Measurements from ENCODE around the gene STK38.

The STK38 gene

DNA sequence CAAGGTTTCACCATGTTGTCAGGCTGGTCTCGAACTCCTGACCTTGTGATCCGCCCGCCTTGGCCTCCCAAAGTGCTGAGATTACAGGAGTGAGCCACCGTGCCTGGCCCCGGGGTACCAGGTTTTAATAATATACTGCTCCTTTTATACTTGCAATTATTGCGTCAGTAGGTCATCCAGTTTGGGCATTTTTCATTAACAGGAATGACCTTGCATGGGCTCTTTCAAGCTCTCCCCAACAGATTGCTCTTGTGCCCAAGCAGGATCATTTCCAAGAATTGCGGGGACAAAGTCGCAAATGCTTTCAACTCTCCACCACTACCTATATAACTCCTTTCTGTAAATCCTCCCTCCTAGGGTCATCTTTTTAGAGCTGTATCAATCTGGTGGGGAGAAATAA is 23.8 kb downstream of the STK38 start:
- no peak for DNase-seq (ENCODE audit: low read depth in 2 of 2)

DNA sequence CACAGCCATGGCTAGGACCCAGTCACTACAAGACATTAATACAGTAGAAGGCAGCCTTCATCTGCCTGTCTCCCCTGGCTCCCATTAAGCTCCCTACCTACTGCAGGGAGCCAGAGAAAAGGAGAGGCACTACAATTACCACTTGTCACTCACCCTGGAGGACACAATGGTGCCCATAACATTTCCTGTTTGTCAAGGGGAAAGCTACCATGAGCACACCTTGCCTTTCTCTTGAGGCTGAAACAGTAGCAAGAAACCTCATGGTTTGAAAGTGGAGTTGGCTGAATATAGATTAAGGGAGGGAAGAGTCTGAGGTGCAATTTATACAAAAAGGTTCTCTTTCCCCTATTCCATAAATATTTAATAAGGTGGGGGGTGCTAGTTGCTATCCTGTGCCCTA is 27.9 kb downstream of the STK38 start:
- no peak for DNase-seq (ENCODE audit: low read depth in 2 of 2)

DNA sequence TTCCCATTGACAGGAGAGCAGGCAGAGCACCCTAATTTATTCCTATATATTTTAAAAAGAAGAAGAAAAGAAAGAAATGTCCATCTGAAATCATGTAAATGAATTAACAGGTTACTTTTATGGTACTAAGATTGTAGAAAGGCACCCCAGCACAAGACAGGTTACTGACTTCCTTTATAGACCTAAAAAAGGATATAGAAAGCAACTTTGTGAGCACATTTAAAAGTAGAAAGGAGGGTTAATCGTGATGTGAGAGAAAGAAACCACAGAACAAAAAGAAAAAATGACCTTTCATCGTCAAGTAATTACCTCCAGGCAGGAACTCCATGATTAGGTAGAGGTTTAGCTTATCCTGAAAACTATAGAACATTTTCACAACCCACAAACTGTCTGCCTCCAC is 29.9 kb downstream of the STK38 start:
- no peak for DNase-seq (ENCODE audit: low read depth in 2 of 2)

DNA sequence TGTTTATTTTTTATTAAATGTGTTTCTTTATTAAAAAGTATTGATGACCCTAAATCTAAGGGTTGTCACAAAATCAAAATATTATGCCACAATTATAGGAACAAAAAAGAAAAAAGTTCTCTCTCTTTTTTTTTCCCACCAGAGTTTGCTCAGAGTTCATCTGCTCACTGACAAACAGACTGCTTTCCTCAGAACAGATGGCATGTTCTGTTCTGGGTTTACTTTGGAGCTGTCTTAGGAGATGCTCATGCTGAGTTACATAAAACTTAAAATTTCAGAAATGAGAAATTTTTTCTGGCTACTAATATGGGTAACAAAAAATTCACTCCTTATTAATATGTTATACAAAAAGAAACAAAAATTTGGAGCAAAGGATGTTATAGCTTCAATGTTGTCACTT is 30.3 kb downstream of the STK38 start:
- DNase-seq (ENCODE audit: low read depth in 2 of 2) = no peak

DNA sequence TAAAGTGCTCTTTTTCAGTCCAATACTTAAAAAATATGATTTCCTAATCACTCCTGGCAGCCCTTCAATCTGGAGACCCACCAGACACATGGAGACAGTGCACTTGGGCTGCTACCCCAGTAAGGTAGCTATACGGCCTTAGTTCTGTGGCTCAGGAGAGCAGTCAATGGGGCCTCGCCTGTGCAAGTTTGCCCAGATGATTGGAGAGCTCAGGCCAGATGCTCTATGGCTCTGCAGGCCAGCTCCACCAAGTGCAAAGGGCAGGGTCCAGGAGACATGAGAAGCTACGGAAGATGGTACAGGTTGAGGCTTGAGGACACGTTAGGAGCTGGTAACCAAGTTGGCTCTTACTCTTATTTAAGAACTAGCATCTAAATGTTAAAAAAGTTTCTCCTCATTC is 30.7 kb downstream of the STK38 start:
- DNase-seq (ENCODE audit: low read depth in 2 of 2) = no peak

DNA sequence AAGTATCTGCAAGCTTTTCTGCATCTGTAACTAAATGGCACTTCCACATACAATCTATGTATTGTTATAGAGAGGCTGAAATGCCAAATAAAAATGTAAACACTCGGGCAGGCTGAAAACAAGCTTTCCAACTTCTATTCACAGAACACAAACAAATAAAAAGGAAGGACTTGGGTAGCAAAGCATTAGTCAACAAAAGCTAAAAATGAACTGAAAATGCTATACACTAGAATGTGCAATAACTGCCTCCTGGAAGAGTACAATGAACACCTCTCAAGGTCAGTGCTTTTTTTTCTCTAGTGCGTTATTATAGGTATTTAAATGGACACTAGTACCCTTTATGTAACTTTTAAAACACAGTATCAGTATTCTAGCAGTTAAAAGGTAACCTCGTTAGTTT is 31.4 kb downstream of the STK38 start:
- no peak for DNase-seq (ENCODE audit: low read depth in 2 of 2)

DNA sequence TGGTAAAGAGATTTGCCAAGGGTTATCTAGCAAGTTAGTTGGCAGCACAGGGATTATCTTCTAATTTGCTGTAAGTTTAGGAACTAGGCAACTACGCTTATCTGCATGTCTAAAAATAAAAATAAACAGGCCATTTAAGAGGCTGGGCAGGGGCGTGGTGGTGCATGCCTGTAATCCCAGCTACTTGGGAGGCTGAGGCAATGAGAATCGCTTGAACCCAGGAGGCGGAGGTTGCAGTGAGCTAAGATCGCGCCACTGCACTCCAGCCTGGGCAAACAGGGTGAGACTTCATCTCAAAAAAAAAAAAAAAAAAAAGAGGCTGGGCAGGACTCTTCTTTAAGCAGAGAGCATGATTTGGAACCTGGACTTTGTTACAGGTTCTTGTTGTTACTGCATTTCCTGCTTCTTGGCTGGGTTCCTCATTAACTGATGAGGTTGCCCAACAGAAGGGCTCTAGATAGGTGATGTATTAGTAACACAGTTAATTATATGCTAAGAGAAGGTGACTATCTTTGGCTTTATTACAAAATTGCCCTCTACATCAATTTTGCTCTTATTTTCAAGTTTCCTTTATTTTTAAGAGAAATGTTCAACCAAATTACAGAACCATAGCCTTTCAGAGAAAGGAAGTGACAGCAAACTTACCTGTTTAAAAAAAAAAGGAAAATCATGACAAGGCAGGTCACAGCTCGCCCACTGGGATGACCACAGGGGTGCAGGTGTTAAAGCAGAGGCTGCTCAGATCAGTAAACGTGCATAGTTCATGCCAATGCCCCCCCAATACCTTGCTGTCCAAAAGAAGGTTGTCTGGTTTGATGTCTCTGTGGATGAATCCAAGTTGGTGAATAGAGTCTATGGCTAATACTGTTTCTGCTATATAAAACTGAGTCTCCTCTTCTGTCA is 32.5 kb downstream of the STK38 start:
- DNase-seq (ENCODE audit: low read depth in 2 of 2) = no peak

DNA sequence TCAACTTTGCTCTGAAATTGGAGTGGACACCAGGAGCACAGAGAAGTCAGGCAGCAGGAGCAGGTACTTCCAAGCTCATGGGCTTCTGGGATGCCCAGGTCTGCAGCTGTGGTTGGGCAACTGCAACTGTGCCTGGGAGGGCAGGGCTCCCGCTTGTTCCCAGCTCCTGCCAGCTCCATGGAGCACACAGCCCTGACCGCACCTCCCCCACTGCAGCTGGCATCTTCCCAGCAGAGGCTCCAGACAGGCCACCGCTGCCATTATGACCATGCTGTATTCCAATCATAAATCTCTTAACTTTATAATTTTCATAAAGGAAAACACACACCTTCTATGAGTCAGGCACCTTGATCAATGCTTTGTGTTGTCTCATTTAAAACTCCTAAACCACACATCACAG is 36.9 kb downstream of the STK38 start:
- DNase-seq (ENCODE audit: low read depth in 2 of 2) = no peak

DNA sequence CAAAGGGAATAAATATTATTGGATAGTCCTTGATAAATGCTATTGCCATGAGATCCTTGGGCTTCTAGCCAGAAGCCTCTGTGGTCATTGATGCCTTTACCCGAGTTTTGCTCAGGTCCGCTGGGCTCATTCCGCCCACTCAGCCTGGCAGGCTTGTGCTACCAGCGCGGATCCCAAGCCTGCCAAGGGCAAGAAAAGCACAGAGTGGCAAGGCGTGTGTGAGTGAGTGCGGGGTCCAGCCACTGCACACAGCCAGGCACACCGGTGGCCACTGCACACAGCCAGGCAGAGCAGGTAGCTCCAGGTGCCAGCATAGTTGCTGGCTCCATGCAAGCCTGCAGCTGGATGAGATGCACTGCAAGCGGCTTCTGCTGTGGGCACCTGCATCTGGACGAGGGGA is 38.7 kb downstream of the STK38 start:
- DNase-seq (ENCODE audit: low read depth in 2 of 2) = no peak

DNA sequence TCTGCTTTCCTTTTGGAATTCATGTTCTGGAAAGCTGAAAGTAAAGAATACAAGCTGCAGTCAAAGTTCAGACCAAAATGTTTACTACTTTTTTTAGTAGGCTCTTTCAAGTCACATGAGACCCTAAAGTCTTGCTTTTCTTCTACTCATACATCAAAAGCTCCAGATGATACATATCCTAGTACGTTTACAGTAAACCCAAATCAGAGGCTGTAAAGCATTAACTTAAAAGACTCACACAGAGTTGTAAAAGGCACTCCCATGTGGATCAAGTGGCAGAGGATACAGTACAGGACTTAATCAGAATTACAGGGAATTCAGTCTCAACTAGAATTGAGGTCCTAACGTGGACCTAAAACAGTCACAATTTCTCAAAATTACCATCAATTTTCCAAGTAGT is 40.7 kb downstream of the STK38 start:
- DNase-seq (ENCODE audit: low read depth in 2 of 2) = no peak

DNA sequence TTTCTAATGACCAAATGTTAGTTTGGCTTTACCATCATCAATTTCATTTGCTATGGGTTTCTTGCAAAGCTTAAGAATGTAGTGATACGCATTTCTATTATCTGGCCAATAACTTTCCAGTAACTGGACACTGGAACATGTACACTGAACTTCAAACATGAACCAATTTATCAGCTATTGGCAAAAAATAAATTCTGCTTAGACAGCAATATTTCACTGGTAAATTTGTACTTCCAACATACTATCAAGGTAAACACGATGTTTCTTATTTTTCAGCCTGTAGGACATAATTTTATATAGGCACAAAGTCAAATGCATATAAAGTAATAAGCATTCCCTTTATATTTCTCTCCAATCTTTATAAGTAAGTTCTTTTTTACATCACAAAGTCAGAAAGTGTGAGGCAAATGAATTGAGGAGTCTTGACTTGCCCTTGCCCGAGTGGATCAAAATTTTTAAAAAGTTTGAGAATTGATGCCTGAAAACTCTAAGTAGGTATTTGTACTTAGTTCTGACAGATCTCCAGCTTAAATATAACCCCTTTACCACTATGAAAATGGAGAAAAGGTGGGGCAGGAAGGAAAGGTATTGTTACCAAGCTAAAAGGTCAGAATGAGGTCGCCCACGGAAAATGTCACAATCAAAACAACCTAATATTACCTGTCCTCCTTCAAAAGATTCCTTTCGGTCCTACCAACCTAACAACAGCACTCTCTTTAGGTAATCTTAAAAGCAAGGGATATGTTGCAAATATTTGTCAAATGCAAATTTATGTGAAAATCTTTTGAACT is 41.3 kb downstream of the STK38 start:
- DNase-seq (ENCODE audit: low read depth in 2 of 2) = no peak

DNA sequence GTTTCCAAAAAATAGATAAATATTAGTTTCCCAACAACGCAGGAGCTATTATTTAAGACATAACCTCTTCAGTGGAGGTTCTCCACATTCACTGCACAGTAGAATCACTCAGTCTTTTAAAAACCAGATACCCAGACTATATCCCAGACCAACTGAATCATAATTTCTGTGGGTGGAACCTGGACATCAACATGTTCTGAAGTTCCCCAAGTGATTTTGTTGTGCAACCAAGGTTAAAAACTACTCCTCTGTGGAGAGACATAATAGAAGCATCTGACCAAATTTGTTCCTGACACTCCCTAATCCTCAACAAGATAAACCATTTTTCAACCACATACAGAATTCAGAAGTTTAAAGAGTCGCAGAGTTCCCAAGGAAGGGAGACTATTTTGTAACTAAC is 42.3 kb downstream of the STK38 start:
- DNase-seq (ENCODE audit: low read depth in 2 of 2) = no peak

DNA sequence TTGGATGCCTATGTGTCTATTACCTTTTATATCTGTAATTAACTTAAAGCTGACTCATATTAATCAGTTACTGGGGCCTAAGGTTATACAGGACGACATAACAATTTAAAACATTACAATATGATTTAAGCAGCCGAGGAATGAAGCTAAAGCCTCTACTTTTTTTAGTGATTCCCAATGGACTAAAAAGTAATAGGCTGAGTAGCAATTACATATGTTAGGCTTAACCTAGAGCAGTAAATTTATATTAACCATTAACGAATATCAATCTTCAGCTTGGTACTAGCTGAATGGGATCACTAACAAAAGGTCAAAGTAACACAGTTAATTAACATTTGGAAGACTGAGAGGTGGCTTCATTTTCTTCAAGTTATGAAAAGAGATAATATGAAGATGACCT is 43.1 kb downstream of the STK38 start:
- no peak for DNase-seq (ENCODE audit: low read depth in 2 of 2)

DNA sequence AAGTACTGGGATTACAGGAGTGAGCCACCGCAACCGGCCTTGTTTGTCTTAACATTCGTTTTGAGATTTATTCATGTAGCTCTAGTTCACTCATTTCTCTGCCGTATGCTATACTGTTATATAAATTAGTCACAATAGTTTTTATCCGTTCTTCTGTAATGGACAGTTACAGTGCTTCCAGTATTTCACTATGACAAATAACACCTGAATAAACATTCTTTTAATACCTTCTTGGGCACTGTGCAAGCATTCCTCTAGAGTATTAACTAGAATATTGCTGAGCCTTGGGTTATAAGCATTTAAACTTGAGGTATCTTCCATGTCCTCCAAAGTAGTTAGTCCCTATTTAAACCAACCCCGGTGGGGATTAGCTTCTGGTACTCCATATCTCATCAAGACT is 45.6 kb downstream of the STK38 start:
- DNase-seq (ENCODE audit: low read depth in 2 of 2) = no peak

DNA sequence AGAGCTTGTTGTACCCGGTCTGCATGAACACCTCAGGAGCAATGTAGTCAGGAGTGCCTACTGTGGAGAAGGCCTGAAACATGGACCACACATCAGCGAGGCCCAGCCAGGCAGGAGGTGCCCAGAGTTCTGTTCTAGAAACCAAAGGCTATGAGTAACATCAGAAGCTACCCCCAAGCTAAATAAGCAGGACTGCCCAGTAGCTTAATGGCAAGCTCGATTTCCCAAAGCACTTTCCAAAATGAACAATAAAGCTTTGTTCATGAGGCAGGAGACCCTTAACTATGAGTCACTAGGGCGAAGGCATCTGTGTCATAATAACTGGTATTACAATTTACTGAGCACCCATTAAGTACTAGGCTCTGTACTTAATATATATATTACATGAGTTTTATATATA is 47.4 kb downstream of the STK38 start:
- no peak for DNase-seq (ENCODE audit: low read depth in 2 of 2)

DNA sequence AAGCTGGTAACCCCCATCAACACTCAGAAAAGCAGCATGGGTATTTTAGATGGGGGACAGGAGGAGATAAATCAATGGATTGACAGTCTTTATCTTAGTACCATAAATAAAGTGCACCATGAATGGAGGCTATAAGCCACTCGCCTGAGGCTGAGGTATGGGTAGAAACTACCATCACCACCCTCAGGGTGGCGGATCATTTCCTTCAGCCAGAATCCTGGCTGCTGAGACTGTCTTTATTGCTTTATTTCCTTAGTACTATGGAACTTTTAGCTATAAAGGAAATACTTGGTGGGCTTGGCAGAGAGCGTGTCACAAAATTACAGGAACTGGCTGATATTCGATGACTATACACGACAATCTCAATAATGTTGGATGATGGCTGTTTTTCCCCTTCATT is 52.2 kb downstream of the STK38 start:
- DNase-seq (ENCODE audit: low read depth in 2 of 2) = no peak

DNA sequence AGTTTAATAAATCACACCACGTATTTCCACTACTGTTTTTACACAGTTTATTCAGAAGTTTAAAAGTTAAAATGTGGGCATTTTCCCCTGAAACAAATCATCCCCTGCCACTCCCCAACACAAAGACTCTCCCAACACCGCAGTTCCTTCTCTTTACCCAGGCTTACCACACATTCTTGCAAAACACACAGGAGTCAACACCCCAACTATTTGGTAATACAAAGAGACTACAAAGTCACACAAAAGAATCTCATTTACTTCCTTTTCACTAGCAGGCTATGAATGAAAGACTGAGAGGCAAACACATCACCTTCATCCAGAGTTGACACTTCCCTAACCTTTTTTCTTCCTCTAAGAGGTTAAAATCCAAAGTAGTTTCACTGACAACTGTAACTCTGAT is 53.4 kb downstream of the STK38 start:
- no peak for DNase-seq (ENCODE audit: low read depth in 2 of 2)

DNA sequence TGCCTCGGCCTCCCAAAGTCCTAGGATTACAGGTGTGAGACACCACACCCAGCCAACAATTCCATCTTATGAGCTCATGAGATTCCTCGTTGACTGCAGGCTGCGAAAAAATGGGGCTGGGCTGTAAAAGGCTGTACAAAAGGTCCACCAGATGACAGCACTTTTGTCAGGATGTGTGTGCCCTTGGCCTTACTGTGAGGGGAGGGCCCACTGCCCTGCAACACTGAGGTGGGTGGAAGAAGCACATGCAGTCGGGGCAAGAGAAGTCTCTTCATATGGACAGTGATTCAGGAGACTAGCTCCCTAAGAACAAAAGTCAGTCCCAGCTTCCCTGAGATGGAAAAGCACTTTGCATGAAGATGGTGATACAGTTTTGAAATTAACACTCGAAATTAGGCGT is 54.0 kb downstream of the STK38 start:
- no peak for DNase-seq (ENCODE audit: low read depth in 2 of 2)

DNA sequence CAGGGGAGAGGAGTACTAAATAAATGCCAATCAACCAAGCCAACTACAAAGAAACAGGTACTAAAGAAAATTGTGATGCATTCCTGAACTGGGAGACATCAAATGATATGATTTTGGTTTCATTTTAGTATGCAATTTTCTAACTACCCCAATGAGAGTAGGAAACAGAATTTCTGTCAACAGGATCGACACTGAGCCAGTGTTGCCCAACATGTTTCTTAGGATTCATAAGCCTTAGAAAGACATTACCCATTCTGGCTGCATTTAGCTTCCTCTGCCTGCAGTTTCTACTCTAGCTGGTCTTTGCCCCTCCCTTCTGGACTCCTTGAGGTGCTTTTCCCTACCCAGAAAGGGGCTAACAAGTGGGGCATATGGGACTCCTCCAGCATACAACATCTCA is 54.7 kb downstream of the STK38 start:
- DNase-seq (ENCODE audit: low read depth in 2 of 2) = no peak

DNA sequence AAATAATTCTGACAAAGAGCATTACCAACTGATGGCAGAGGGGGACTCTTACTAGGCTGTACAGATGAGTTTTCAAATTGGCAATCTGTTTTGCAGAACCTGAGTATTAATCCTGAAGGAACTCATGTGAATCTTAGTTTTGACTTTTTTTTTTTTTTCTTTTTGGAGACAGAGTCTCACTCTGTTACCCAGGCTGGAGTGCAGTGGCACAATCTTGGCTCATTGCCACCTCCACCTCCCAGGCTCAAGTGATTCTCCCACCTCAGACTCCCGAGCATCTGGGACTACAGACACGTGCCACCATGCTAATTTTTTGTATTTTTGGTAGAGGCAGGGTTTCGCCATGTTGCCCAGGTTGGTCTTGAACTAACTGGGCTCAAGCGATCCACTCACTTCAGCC is 55.2 kb downstream of the STK38 start:
- DNase-seq (ENCODE audit: low read depth in 2 of 2) = no peak

DNA sequence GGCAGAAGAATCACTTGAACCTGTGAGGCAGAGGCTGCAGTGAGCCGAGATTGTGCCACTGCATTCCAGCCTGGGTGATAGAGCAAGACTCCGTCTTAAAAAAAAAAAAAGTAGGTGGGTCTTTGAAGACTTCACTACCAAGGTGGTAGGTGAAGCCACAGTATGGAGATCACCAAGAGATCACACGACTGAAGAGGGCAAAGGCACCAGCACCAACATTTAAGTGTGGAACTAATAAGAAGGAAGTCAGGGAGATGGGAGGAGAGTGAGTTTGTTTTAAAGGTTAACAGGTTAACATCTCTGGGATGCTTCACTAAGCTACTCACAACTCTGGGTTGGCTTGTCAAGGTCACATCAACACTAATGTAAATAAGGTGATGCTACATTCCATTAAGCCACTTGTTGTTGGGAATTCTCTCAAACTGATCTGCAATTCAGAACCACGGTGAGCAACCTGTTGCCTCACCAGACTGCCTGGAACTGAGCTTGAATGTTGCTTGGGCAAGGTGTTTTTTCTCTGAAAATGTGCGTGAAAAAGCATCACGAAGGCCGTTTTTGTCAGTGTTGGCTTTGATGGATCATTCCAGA is 55.8 kb downstream of the STK38 start:
- no peak for DNase-seq (ENCODE audit: low read depth in 2 of 2)

DNA sequence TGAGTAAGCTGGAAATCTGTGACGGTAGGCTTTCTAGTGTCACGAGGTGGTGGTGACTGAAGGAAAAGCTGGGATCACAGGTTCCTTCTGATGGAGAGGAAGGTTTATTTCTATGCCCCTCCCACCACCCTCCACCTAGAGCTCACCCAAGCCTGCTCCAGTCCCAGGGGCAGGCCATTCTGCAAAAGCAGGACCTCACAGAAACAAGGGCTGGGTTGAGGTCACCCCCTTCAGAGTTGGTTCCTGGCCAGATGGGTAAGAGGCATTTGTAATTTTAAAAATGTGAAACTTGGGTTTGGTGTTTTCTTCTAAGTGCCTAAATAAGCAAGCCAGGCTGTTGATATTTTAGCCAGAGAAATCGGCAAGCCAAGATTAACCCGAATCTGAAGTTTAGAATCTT is 57.9 kb downstream of the STK38 start:
- no peak for DNase-seq (ENCODE audit: low read depth in 2 of 2)

DNA sequence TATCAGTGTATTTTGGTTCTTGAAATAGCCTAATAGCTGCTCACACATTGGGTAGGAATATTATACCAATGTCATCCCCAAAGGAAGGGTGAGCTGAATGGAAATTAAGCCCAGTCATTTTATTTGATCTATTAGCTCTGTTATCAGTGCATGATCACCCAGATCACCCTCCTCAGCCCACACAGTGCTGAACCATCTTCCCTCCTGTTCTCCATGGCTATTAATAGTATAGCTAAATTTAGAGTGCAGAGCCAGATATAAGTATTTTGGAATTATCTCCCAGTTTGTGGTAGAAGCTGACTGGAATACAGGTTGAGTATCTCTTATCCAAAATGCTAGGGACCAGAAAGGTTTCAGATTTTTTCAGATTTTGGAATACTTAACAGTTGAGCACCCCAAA is 59.1 kb downstream of the STK38 start:
- DNase-seq (ENCODE audit: low read depth in 2 of 2) = no peak

All from stimulated activated CD4-positive, alpha-beta T cell treated with anti-CD3 and anti-CD28 coated beads, Interleukin-1b, Interleukin-23, amount 100 ng/mL, for 4 hours (primary cell).